Measurements from ENCODE around the gene CLIP1.
"Not testable (repeated sequence)": the region's sequence is repeated elsewhere in the genome, so short reads cannot be mapped to it uniquely, and the experiment has no call there.

Gene CLIP1

DNA sequence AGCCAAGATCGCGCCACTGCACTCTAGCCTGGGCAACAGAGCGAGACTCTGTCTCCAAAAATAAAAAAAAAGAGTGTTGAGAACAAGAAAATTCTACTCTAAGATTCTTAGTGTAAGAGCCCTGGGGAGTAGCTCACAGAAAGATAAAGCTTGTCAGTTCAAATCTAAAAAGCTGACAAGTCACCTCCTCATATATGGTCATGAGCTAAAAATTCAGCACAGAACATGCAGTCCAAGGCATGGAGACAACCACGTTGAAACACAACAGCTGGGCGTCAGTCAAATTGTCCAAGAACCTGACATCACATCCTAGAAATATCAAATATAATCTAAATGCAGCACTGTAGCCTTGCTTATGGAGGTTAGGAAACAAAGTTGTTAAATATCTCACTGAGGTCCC, 47.8 kb downstream of the CLIP1 start:
- no peak for DNase-seq (ENCODE audit: low read depth)
- TF ChIP-seq, protein P1, sequence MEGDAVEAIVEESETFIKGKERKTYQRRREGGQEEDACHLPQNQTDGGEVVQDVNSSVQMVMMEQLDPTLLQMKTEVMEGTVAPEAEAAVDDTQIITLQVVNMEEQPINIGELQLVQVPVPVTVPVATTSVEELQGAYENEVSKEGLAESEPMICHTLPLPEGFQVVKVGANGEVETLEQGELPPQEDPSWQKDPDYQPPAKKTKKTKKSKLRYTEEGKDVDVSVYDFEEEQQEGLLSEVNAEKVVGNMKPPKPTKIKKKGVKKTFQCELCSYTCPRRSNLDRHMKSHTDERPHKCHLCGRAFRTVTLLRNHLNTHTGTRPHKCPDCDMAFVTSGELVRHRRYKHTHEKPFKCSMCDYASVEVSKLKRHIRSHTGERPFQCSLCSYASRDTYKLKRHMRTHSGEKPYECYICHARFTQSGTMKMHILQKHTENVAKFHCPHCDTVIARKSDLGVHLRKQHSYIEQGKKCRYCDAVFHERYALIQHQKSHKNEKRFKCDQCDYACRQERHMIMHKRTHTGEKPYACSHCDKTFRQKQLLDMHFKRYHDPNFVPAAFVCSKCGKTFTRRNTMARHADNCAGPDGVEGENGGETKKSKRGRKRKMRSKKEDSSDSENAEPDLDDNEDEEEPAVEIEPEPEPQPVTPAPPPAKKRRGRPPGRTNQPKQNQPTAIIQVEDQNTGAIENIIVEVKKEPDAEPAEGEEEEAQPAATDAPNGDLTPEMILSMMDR (IDR thresholded peaks at IDR 0.05; ENCODE audit: insufficient read depth, low read depth, low read length, missing control alignments), result no peak
- no peak overlapping the region for H3K4me3 ChIP-seq (ENCODE audit: low read depth, low read length)

- DNase-seq (ENCODE audit: low read depth), result no peak
- H3K4me3 ChIP-seq (ENCODE audit: low read depth, low read length), result no peak overlapping the region
- TF ChIP-seq, protein P1 (IDR thresholded peaks at IDR 0.05; ENCODE audit: insufficient read depth, low read depth, low read length, missing control alignments), result no peak
These were observed 50.9 kb downstream of the CLIP1 start for GRCh38 chr12:122371475-122372045.

GRCh38 chr12:122368361-122369073, 54.0 kb downstream of the CLIP1 start:
- no peak overlapping the region for H3K4me3 ChIP-seq (ENCODE audit: low read depth, low read length)
- TF ChIP-seq, protein P1 (IDR thresholded peaks at IDR 0.05; ENCODE audit: insufficient read depth, low read depth, low read length, missing control alignments), result no peak
- DNase-seq (ENCODE audit: low read depth), result no peak

DNA sequence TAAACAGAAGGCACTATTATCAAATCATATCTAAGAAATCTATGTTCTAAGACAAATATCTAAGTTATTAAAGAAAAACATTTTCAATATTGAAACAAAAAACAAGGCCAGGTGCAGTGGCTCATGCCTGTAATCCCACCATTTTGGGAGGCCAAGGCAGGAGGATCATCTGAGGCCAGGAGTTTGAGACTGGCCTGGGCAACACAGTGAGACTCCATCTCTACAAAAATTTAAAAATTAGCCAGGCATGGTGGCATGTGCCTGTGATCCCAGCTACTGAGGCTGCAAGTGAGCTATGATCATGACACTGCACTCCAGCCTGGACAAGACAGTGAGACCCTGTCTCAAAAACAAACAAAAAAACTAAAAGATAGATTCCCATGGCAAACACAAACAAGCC, 54.8 kb downstream of the CLIP1 start:
- H3K4me3 ChIP-seq (ENCODE audit: low read depth, low read length); DNase-seq (ENCODE audit: low read depth): not testable (repeated sequence)

DNA sequence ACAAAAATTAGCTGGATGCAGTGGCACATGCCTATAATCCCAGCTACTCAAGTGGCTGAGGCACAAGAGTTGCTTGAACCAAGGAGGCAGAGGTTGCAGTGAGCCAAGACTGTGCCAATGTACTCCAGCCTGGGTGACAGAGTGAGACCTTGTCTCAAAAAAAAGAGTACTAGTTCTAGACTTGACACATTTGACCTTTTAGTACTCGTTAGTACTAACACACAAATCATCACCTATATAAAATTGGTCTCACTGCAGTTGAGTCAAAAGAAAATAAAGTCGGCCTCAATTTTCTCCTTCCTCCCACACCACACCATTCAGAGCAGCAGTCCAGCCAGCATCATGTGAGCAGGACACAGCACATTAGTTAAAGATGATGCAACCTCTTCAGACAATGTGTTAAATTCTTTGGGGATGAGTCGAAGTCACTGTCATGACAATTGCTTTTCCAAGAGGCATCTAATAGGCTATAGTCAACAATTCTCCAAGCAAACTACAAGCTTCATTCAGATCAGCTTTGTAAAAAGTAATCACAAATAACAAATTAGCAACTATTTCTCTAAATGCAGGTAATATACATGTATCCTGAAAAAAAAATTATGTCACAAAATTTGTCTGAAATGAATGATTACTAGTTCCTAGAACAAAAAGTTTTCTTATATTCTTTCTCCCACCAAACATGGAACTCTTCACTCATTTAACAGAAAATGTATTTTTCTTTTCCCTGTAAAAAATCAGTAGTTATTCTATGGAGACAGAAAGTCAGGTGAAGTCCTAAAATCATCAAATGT, 55.6 kb downstream of the CLIP1 start:
- DNase-seq (ENCODE audit: low read depth), result no peak
- TF ChIP-seq, protein P1 (IDR thresholded peaks at IDR 0.05; ENCODE audit: insufficient read depth, low read depth, low read length, missing control alignments), result no peak
- no peak overlapping the region for H3K4me3 ChIP-seq (ENCODE audit: low read depth, low read length)

DNA sequence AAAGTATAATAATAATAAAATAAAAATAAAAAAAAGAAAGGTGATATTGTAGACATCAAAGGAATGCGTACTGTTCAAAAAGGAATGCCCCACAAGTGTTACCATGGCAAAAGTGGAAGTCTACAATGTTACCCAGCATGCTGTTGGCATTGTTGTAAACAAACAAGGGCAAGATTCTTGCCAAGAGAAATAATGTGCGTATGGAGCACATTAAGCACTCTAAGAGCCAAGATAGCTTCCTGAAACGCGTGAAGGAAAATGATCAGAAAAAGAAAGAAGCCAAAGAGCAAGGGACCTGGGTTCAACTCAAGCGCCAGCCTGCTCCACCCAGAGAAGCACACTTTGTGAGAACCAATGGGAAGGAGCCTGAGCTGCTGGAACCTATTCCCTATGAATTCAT, 57.2 kb downstream of the CLIP1 start:
- not testable (repeated sequence) for H3K4me3 ChIP-seq (ENCODE audit: low read depth, low read length); DNase-seq (ENCODE audit: low read depth)

DNA sequence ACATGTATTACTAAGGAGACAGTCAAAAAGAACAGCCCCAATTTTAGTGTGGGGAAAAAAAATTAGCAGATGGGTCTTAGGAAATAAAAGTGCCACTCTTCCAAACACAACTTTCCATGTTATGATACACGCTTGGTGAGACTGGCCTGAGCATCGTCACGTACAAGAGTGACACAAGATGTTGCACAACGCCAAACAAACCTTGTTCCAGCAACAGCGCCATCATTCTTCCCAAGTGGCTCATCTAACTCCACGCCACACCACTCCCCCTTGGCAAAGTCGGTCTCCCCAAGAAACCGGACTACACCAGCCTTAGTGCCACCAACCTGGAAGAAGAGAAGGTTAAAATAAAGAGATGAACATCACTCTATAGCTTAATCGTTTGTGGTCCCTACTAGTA, 58.7 kb downstream of the CLIP1 start:
- H3K4me3 ChIP-seq (ENCODE audit: low read depth, low read length), result no peak overlapping the region
- DNase-seq (ENCODE audit: low read depth), result no peak
- TF ChIP-seq, protein P1 (IDR thresholded peaks at IDR 0.05; ENCODE audit: insufficient read depth, low read depth, low read length, missing control alignments), result no peak
